Naive thymus-derived CD8-positive, alpha-beta T cell (primary cell): ENCODE data around the gene MORC3. TPM values are rescaled to one million over a fixed set of nuclear protein-coding genes. Genes with fewer than 3 reads are reported as not detected.
A peak's percentile ranks its signal among the peaks of the same experiment; 100 is the strongest.
"Not testable (repeated sequence)": the region's sequence is repeated elsewhere in the genome, so short reads cannot be mapped to it uniquely, and the experiment has no call there.

Source experiments
- ATAC-seq, 2 donors: fragments of 150-1000 bp; cut with Tn5 transposase in 1 of 2; sonication (Bioruptor Pico), chemical (Tn5 transposase) in 1 of 2; 1 replicate in 1 of 2; 2 replicates in 1 of 2; pipeline ENCODE4 v1.10.0; 2021; ENCODE audit warnings: mild to moderate bottlenecking in 2 of 2, moderate library complexity in 2 of 2
- POLR2A ChIA-PET: fragments of 350-600 bp; sonication (Branson Sonifier 250); formaldehyde crosslinking; loops from one replicate; lab custom pipeline; 2021; ENCODE audit warnings: antibody characterized with exemption; lab: Charles Lee
- DNase-seq, 10 donors: peaks; one replicate each; pipeline versions ENCODE4 v3.0.0 to v3.0.0-alpha.2; 2020 to 2022
- H3K27ac Mint-ChIP-seq, 10 donors: one replicate each; pipeline ENCODE4 v1.8.0; 2020 to 2022; ENCODE audit warnings: mild to moderate bottlenecking in 10 of 10, mixed read lengths in 10 of 10, moderate library complexity in 4 of 10, inconsistent platforms in 1 of 10
- H3K27me3 Mint-ChIP-seq, 5 donors: one replicate each; pipeline ENCODE4 v1.8.0; 2021 to 2022; ENCODE audit warnings: mixed read lengths in 5 of 5
- H3K36me3 Mint-ChIP-seq, 3 donors: one replicate each; pipeline ENCODE4 v1.8.0; 2020 to 2022; ENCODE audit warnings: mixed read lengths in 3 of 3, mild to moderate bottlenecking in 2 of 3, inconsistent platforms in 1 of 3
- H3K4me1 Mint-ChIP-seq, 4 donors: one replicate each; pipeline ENCODE4 v1.8.0; 2021 to 2022; ENCODE audit warnings: mixed read lengths in 4 of 4
- H3K4me3 Mint-ChIP-seq, 10 donors: one replicate each; pipeline ENCODE4 v1.8.0; 2020 to 2022; ENCODE audit warnings: mild to moderate bottlenecking in 10 of 10, mixed read lengths in 10 of 10, moderate library complexity in 6 of 10, inconsistent platforms in 1 of 10
- H3K9me3 Mint-ChIP-seq, 9 donors: one replicate each; pipeline ENCODE4 v1.8.0; 2020 to 2022; ENCODE audit warnings: mixed read lengths in 9 of 9, mild to moderate bottlenecking in 3 of 9, inconsistent platforms in 1 of 9, moderate library complexity in 1 of 9
- polyA plus RNA-seq, 3 donors: library from polyadenylated mRNA; unstranded; fragments of 300-500 nt; fragmentation: Illumina TruSeq; gene quantifications; one replicate each; pipeline ENCODE4 v1.2.3, GENCODE V29; 2021
- total RNA-seq, 8 experiments: library from RNA in 2 of 8; stranded (reverse) in 2 of 8; gene quantifications; one replicate each; pipeline ENCODE4 v1.2.3 and lab custom pipeline; 2021 to 2026

MORC3 gene
- total and polyA plus RNA-seq, 5 experiments from 2014 or later, result 21.6 to 93.6 (median 30.3) TPM

GRCh38 chr21:36388096-36388495 lies 68.1 kb downstream of the MORC3 start:
- ATAC-seq, result no peak
- Mint-ChIP-seq H3K4me1 (peaks cover 0 to 7% (median 6%) of the 10 kb centered on the region in 4 donors), H3K4me3 (no peak overlapping the region), H3K9me3 (peaks cover 0 to 4% (median 0%) of the 10 kb centered on the region in 9 donors), H3K27me3 (no peaks in the 10 kb centered on the region), H3K36me3 (peaks cover 3 to 7% (median 6%) of the 10 kb centered on the region in 3 donors), H3K27ac (no peak overlapping the region)
- DNase-seq, result no peak
- POLR2A ChIA-PET, result interaction anchor here (0.7 kb wide), 1 partner anchor 602 kb away, joined by 6 read pairs; no protein-coding TSS in a partner anchor

- DNase-seq, result no peak
- POLR2A ChIA-PET, result interaction anchor here (0.7 kb wide), 2 partner anchors 14 to 601 kb away, joined by 5 to 6 read pairs; no protein-coding TSS in a partner anchor
- Mint-ChIP-seq H3K4me3 (no peak overlapping the region), H3K4me1 (peaks cover 0 to 7% (median 6%) of the 10 kb centered on the region in 4 donors), H3K27ac (peak overlapping the region in 2 of 10 donors; percentile 11 to 79), H3K9me3 (peaks cover 0 to 7% (median 0%) of the 10 kb centered on the region in 9 donors), H3K36me3 (peaks cover 5 to 7% (median 6%) of the 10 kb centered on the region in 3 donors), H3K27me3 (no peaks in the 10 kb centered on the region)
- no peak for ATAC-seq
Measured at GRCh38 chr21:36388835-36389234, 68.8 kb downstream of the MORC3 start.

GRCh38 chr21:36391649-36392048 lies 71.7 kb downstream of the MORC3 start:
- DNase-seq, POLR2A ChIA-PET, H3K27ac Mint-ChIP-seq, H3K4me3 Mint-ChIP-seq, H3K4me1 Mint-ChIP-seq, H3K27me3 Mint-ChIP-seq, ATAC-seq, H3K9me3 Mint-ChIP-seq: not testable (repeated sequence)
- peaks cover 6 to 19% (median 16%) of the 10 kb centered on the region in 3 donors for H3K36me3 Mint-ChIP-seq

GRCh38 chr21:36395353-36396111 lies 75.5 kb downstream of the MORC3 start:
- Mint-ChIP-seq H3K9me3 (peaks cover 0 to 7% (median 0%) of the 10 kb centered on the region in 9 donors), H3K27me3 (no peaks in the 10 kb centered on the region), H3K4me1 (peaks cover 0 to 3% (median 0%) of the 10 kb centered on the region in 4 donors), H3K27ac (peak overlapping the region in 1 of 10 donors; percentile 53), H3K4me3 (no peak overlapping the region), H3K36me3 (peaks cover 6 to 42% (median 25%) of the 10 kb centered on the region in 3 donors)
- ATAC-seq (no peak), DNase-seq (no peak)
- POLR2A ChIA-PET, result no interaction called here

- H3K36me3 Mint-ChIP-seq, result peaks cover 3 to 43% (median 25%) of the 10 kb centered on the region in 3 donors
- H3K4me3 Mint-ChIP-seq, result no peak overlapping the region
- no peaks in the 10 kb centered on the region for H3K27me3 Mint-ChIP-seq
- peaks cover 0 to 3% (median 0%) of the 10 kb centered on the region in 4 donors for H3K4me1 Mint-ChIP-seq
- ATAC-seq (no peak), DNase-seq (no peak)
- peak overlapping the region in 1 of 10 donors; percentile 53 for H3K27ac Mint-ChIP-seq
- peaks cover 0 to 6% (median 0%) of the 10 kb centered on the region in 9 donors for H3K9me3 Mint-ChIP-seq
- POLR2A ChIA-PET, result no interaction called here
Measured at GRCh38 chr21:36396325-36396724, 76.3 kb downstream of the MORC3 start.

GRCh38 chr21:36396971-36397370 lies 77.0 kb downstream of the MORC3 start:
- ATAC-seq, result no peak
- Mint-ChIP-seq H3K27ac (peak overlapping the region in 2 of 10 donors; percentile 15 to 18), H3K4me1 (peaks cover 0 to 3% (median 0%) of the 10 kb centered on the region in 4 donors), H3K36me3 (peaks cover 0 to 41% (median 21%) of the 10 kb centered on the region in 3 donors), H3K27me3 (no peaks in the 10 kb centered on the region), H3K4me3 (no peak overlapping the region), H3K9me3 (peaks cover 0 to 5% (median 0%) of the 10 kb centered on the region in 9 donors)
- DNase-seq, result no peak
- POLR2A ChIA-PET, result no interaction called here

GRCh38 chr21:36397606-36398005 lies 77.6 kb downstream of the MORC3 start:
- H3K4me3 Mint-ChIP-seq, result no peak overlapping the region
- no peak overlapping the region for H3K27ac Mint-ChIP-seq
- H3K27me3 Mint-ChIP-seq, result no peaks in the 10 kb centered on the region
- peaks cover 0 to 3% (median 0%) of the 10 kb centered on the region in 4 donors for H3K4me1 Mint-ChIP-seq
- DNase-seq (no peak), ATAC-seq (no peak)
- peaks cover 0 to 44% (median 18%) of the 10 kb centered on the region in 3 donors for H3K36me3 Mint-ChIP-seq
- POLR2A ChIA-PET, result no interaction called here
- H3K9me3 Mint-ChIP-seq, result peaks cover 0 to 5% (median 0%) of the 10 kb centered on the region in 9 donors

GRCh38 chr21:36399736-36400135 lies 79.7 kb downstream of the MORC3 start:
- POLR2A ChIA-PET, result interaction anchor here (0.6 kb wide), 1 partner anchor 307 kb away, joined by 3 read pairs; no protein-coding TSS in a partner anchor
- H3K9me3 Mint-ChIP-seq, H3K27me3 Mint-ChIP-seq, ATAC-seq, DNase-seq, H3K27ac Mint-ChIP-seq, H3K4me3 Mint-ChIP-seq, H3K4me1 Mint-ChIP-seq: not testable (repeated sequence)
- H3K36me3 Mint-ChIP-seq, result peaks cover 0 to 48% (median 25%) of the 10 kb centered on the region in 3 donors

- Mint-ChIP-seq H3K9me3 (no peaks in the 10 kb centered on the region), H3K27ac (no peak overlapping the region), H3K36me3 (peaks cover 0 to 47% (median 21%) of the 10 kb centered on the region in 3 donors), H3K4me1 (peaks cover 0 to 4% (median 1%) of the 10 kb centered on the region in 4 donors), H3K27me3 (no peaks in the 10 kb centered on the region), H3K4me3 (no peak overlapping the region)
- POLR2A ChIA-PET, result no interaction called here
- DNase-seq, result no peak
- ATAC-seq, result no peak
Measured at GRCh38 chr21:36400719-36401118, 80.7 kb downstream of the MORC3 start.

GRCh38 chr21:36402339-36402738 lies 82.3 kb downstream of the MORC3 start:
- Mint-ChIP-seq H3K4me1 (peaks cover 0 to 4% (median 0%) of the 10 kb centered on the region in 4 donors), H3K9me3 (no peaks in the 10 kb centered on the region), H3K36me3 (peaks cover 0 to 39% (median 25%) of the 10 kb centered on the region in 3 donors), H3K27me3 (no peaks in the 10 kb centered on the region), H3K4me3 (no peak overlapping the region), H3K27ac (no peak overlapping the region)
- ATAC-seq (no peak), DNase-seq (no peak)
- POLR2A ChIA-PET, result interaction anchor here (0.6 kb wide), 1 partner anchor 158 kb away, joined by 5 read pairs; no protein-coding TSS in a partner anchor

- H3K27ac Mint-ChIP-seq, result no peak overlapping the region
- no peaks in the 10 kb centered on the region for H3K9me3 Mint-ChIP-seq
- no peaks in the 10 kb centered on the region for H3K27me3 Mint-ChIP-seq
- POLR2A ChIA-PET, result no interaction called here
- DNase-seq (no peak), ATAC-seq (no peak)
- no peak overlapping the region for H3K4me3 Mint-ChIP-seq
- peaks cover 0 to 38% (median 24%) of the 10 kb centered on the region in 3 donors for H3K36me3 Mint-ChIP-seq
- H3K4me1 Mint-ChIP-seq, result peaks cover 0 to 4% (median 1%) of the 10 kb centered on the region in 4 donors
Measured at GRCh38 chr21:36403713-36404112, 83.7 kb downstream of the MORC3 start.

- H3K4me1 Mint-ChIP-seq, result peaks cover 0 to 2% (median 1%) of the 10 kb centered on the region in 4 donors
- no peaks in the 10 kb centered on the region for H3K27me3 Mint-ChIP-seq
- ATAC-seq, result no peak
- no peak overlapping the region for H3K27ac Mint-ChIP-seq
- no peak for DNase-seq
- H3K4me3 Mint-ChIP-seq, result no peak overlapping the region
- no peaks in the 10 kb centered on the region for H3K9me3 Mint-ChIP-seq
- H3K36me3 Mint-ChIP-seq, result peaks cover 0 to 30% (median 19%) of the 10 kb centered on the region in 3 donors
- POLR2A ChIA-PET, result no interaction called here
Measured at GRCh38 chr21:36408568-36408967, 88.6 kb downstream of the MORC3 start.

- no peak overlapping the region for H3K27ac Mint-ChIP-seq
- H3K4me3 Mint-ChIP-seq, result no peak overlapping the region
- POLR2A ChIA-PET, result no interaction called here
- H3K36me3 Mint-ChIP-seq, result peaks cover 0 to 38% (median 21%) of the 10 kb centered on the region in 3 donors
- H3K9me3 Mint-ChIP-seq, result no peaks in the 10 kb centered on the region
- H3K27me3 Mint-ChIP-seq, result no peaks in the 10 kb centered on the region
- ATAC-seq (no peak), DNase-seq (no peak)
- H3K4me1 Mint-ChIP-seq, result peaks cover 0 to 2% (median 0%) of the 10 kb centered on the region in 4 donors
Measured at GRCh38 chr21:36411301-36411700, 91.3 kb downstream of the MORC3 start.
